SK-N-MC (cell line): ENCODE results near the gene LRP1B.

Source experiments
- EZH2 ChIP-seq: fragments of 200-600 bp; sonication (generic); IDR thresholded peaks from one replicate; pipeline ENCODE4 v1.6.1; 2017; ENCODE audit warnings: antibody characterized with exemption
- FOXP2 ChIP-seq: optimal IDR thresholded peaks from 2 replicates; pipeline ENCODE3; 2011; ENCODE audit warnings: mild to moderate bottlenecking, moderate library complexity; ENCODE audit not compliant: insufficient read depth; ENCODE audit errors: extremely low read length, control extremely low read depth
- POLR2AphosphoS5 ChIP-seq: IDR thresholded peaks from 2 replicates; pipeline ENCODE4 v1.6.1; 2012; ENCODE audit warnings: mild to moderate bottlenecking, low read depth, low read length, borderline replicate concordance

DNA sequence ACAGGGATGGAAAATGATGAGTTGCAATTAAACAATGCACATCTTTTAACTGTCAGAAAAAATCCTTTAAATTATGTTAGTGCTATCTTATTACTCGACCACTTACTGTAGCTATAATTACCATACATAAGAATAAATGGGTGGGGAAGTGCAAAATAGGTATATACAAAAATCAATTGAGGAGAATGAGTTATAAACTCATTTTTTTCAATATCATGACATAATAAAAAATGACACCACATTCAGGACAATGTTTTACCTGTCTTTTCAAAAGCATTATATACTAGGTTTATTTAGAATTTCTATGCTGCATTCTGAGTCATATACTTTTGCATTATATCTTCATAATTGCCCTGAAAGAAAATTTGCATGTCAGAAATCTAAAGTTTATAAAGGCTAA is 1533.6 kb downstream of the LRP1B start:
- TF ChIP-seq POLR2AphosphoS5 (no peak), EZH2 (no peak), FOXP2 (no peak)
